ENCODE data around the gene ITLN1.

Gene ITLN1

DNA sequence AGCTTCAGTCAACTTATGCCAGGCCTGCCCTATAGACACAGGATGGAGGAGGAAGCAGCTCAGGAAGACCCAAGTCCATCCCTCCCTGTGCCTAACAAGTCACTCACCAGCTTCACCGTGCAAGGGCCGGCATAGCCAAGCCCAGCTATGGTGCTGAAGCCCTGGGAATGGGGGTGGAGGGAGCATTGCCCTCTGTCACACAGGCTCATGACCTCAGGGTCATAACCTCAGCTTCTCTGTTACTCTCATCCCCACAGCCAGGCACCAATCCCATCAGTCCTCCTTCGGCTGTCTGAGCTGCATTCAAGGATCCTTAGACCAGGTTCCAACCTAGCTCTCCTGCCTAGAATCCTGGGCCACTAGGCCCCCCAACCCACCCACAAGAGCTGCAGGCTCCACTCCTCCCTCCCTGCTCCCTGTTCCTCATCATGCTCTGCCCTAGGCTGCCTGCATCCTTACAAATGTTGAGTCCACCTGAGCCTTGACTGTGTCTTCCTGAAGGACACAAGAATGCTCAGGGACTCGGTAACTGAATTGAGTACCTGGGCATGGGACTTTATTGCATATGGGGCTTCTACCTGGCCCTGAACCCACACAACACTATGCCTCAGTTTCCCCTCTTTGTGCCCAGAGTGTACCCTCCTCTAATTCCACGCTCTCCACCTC, 24.0 kb downstream of the ITLN1 start:
- TF ChIP-seq, protein P1, sequence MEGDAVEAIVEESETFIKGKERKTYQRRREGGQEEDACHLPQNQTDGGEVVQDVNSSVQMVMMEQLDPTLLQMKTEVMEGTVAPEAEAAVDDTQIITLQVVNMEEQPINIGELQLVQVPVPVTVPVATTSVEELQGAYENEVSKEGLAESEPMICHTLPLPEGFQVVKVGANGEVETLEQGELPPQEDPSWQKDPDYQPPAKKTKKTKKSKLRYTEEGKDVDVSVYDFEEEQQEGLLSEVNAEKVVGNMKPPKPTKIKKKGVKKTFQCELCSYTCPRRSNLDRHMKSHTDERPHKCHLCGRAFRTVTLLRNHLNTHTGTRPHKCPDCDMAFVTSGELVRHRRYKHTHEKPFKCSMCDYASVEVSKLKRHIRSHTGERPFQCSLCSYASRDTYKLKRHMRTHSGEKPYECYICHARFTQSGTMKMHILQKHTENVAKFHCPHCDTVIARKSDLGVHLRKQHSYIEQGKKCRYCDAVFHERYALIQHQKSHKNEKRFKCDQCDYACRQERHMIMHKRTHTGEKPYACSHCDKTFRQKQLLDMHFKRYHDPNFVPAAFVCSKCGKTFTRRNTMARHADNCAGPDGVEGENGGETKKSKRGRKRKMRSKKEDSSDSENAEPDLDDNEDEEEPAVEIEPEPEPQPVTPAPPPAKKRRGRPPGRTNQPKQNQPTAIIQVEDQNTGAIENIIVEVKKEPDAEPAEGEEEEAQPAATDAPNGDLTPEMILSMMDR (IDR thresholded peaks at IDR 0.05; ENCODE audit: borderline replicate concordance, extremely low read depth, low read length, poor library complexity, severe bottlenecking), result no peak
- no peak for TF ChIP-seq EZH2 (IDR thresholded peaks at IDR 0.05; ENCODE audit: borderline replicate concordance, low read depth, low read length, severe bottlenecking)
- H3K4me3 ChIP-seq (ENCODE audit: low read depth in 1 of 2, low read length in 2 of 2), result no peak overlapping the region

GRCh38 chr1:160859166-160859565, 25.8 kb downstream of the ITLN1 start:
- DNase-seq, result no peak
- H3K4me1 ChIP-seq (ENCODE audit: insufficient read depth, low read length), result peaks cover 10% of the 10 kb centered on the region
- H2AFZ ChIP-seq (ENCODE audit: low read depth, low read length), result no peak overlapping the region
- ATAC-seq (ENCODE audit: insufficient read depth, low read depth), result no peak
- no peaks in the 10 kb centered on the region for H3K79me2 ChIP-seq (ENCODE audit: insufficient read depth, low read length)
- no peaks in the 10 kb centered on the region for H4K20me1 ChIP-seq (ENCODE audit: insufficient read depth, low read length)
- H3K9me3 ChIP-seq (ENCODE audit: insufficient read depth, low read length, severe bottlenecking), result no peaks in the 10 kb centered on the region
- H3K27ac ChIP-seq (ENCODE audit: low read length), result no peak overlapping the region
- H3K36me3 ChIP-seq (ENCODE audit: insufficient read depth, low read length), result no peaks in the 10 kb centered on the region
- TF ChIP-seq, protein P1 (IDR thresholded peaks at IDR 0.05; ENCODE audit: borderline replicate concordance, extremely low read depth, low read length, poor library complexity, severe bottlenecking), result no peak
- TF ChIP-seq EZH2 (IDR thresholded peaks at IDR 0.05; ENCODE audit: borderline replicate concordance, low read depth, low read length, severe bottlenecking), result no peak
- H3K4me3 ChIP-seq (ENCODE audit: low read depth in 1 of 2, low read length in 2 of 2), result no peak overlapping the region
- H3K27me3 ChIP-seq (ENCODE audit: insufficient read depth, low read length, poor library complexity), result no peaks in the 10 kb centered on the region
- no peak overlapping the region for H3K9ac ChIP-seq (ENCODE audit: low read depth, low read length)
- no peak overlapping the region for H3K4me2 ChIP-seq (ENCODE audit: insufficient read depth, low read length)

More for the DNA sequence above, 24.0 kb downstream of the ITLN1 start:
- Histone ChIP-seq H3K27me3 (ENCODE audit: insufficient read depth, low read length, poor library complexity) (no peaks in the 10 kb centered on the region), H3K4me2 (ENCODE audit: insufficient read depth, low read length) (no peak overlapping the region), H3K9me3 (ENCODE audit: insufficient read depth, low read length, severe bottlenecking) (no peaks in the 10 kb centered on the region), H2AFZ (ENCODE audit: low read depth, low read length) (no peak overlapping the region), H3K27ac (ENCODE audit: low read length) (no peak overlapping the region), H3K36me3 (ENCODE audit: insufficient read depth, low read length) (no peaks in the 10 kb centered on the region), H4K20me1 (ENCODE audit: insufficient read depth, low read length) (no peaks in the 10 kb centered on the region), H3K9ac (ENCODE audit: low read depth, low read length) (no peak overlapping the region), H3K4me1 (ENCODE audit: insufficient read depth, low read length) (no peaks in the 10 kb centered on the region), H3K79me2 (ENCODE audit: insufficient read depth, low read length) (no peaks in the 10 kb centered on the region)
- ATAC-seq (ENCODE audit: insufficient read depth, low read depth) (no peak), DNase-seq (no peak)

DNA sequence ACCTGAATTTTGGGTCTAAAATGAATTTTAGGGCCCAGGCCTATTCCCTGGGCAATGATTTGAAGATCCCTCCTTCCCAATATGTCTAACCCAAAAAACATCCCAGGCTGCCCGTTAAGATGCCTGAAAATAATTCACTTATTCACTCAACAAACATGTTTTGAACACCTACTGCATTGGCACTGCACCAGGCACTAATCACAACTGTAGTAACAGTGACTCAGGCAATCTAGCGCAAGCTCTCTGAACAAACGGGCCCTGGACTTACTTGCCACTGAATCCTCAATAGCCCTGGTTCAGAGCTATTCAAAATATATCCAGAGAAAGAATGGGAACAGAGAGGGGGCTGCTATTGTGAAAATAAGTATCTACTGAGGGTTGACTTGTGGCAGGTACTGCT, 26.5 kb downstream of the ITLN1 start:
- Histone ChIP-seq H3K4me1 (ENCODE audit: insufficient read depth, low read length) (peaks cover 10% of the 10 kb centered on the region), H4K20me1 (ENCODE audit: insufficient read depth, low read length) (no peaks in the 10 kb centered on the region), H3K9ac (ENCODE audit: low read depth, low read length) (no peak overlapping the region), H3K4me3 (ENCODE audit: low read depth in 1 of 2, low read length in 2 of 2) (no peak overlapping the region), H3K79me2 (ENCODE audit: insufficient read depth, low read length) (no peaks in the 10 kb centered on the region), H2AFZ (ENCODE audit: low read depth, low read length) (no peak overlapping the region), H3K27me3 (ENCODE audit: insufficient read depth, low read length, poor library complexity) (no peaks in the 10 kb centered on the region), H3K9me3 (ENCODE audit: insufficient read depth, low read length, severe bottlenecking) (no peaks in the 10 kb centered on the region), H3K27ac (ENCODE audit: low read length) (no peak overlapping the region), H3K4me2 (ENCODE audit: insufficient read depth, low read length) (no peak overlapping the region), H3K36me3 (ENCODE audit: insufficient read depth, low read length) (no peaks in the 10 kb centered on the region)
- TF ChIP-seq, protein P1 (IDR thresholded peaks at IDR 0.05; ENCODE audit: borderline replicate concordance, extremely low read depth, low read length, poor library complexity, severe bottlenecking), result no peak
- TF ChIP-seq EZH2 (IDR thresholded peaks at IDR 0.05; ENCODE audit: borderline replicate concordance, low read depth, low read length, severe bottlenecking), result no peak
- ATAC-seq (ENCODE audit: insufficient read depth, low read depth), result no peak
- DNase-seq, result no peak
